Ammon's horn (tissue), 1 donor: ENCODE data around the gene TBC1D20.
"Not testable (repeated sequence)": the region's sequence is repeated elsewhere in the genome, so short reads cannot be mapped to it uniquely, and the experiment has no call there.

Experiments used
- DNase-seq: peaks from one replicate; pipeline ENCODE4 v3.0.0-alpha.2; 2016; ENCODE audit warnings: low spot score

Gene TBC1D20

GRCh38 chr20:401682-402495 lies 60.4 kb downstream of the TBC1D20 start:
- no peak for DNase-seq

GRCh38 chr20:400454-401275 lies 61.7 kb downstream of the TBC1D20 start:
- peak; percentile 29 for DNase-seq

GRCh38 chr20:400128-400453 lies 62.2 kb downstream of the TBC1D20 start:
- no peak for DNase-seq

GRCh38 chr20:399182-399707 lies 63.1 kb downstream of the TBC1D20 start:
- DNase-seq, result no peak

- DNase-seq, result no peak
Measured at GRCh38 chr20:397432-398237, 64.7 kb downstream of the TBC1D20 start.

- DNase-seq, result no peak
Measured at GRCh38 chr20:396619-397431, 65.5 kb downstream of the TBC1D20 start.

- no peak for DNase-seq
Measured at GRCh38 chr20:396252-396618, 66.1 kb downstream of the TBC1D20 start.

- not testable (repeated sequence) for DNase-seq
Measured at GRCh38 chr20:393296-393695, 69.0 kb downstream of the TBC1D20 start.

GRCh38 chr20:391041-391711 lies 71.2 kb downstream of the TBC1D20 start:
- DNase-seq, result no peak

- no peak for DNase-seq
Measured at GRCh38 chr20:389220-389619, 73.1 kb downstream of the TBC1D20 start.

GRCh38 chr20:388034-388994 lies 74.0 kb downstream of the TBC1D20 start:
- no peak for DNase-seq

GRCh38 chr20:387520-387919 lies 74.8 kb downstream of the TBC1D20 start:
- no peak for DNase-seq

- not testable (repeated sequence) for DNase-seq
Measured at GRCh38 chr20:386634-387033, 75.7 kb downstream of the TBC1D20 start.
